Mesodermal cell (in vitro differentiated cells): ENCODE data around the gene TBC1D4.

Experiments used
- H3K27ac ChIP-seq: 2 replicates; pipeline ENCODE4 v1.7.0; 2013; ENCODE audit warnings: mild to moderate bottlenecking, low read depth, low read length, moderate library complexity; ENCODE audit not compliant: severe bottlenecking
- H3K36me3 ChIP-seq: 2 replicates; pipeline ENCODE4 v1.7.1; 2013; ENCODE audit warnings: mild to moderate bottlenecking, low read length, moderate library complexity; ENCODE audit not compliant: control insufficient read depth, insufficient read depth
- H3K4me1 ChIP-seq: one replicate; pipeline ENCODE4 v1.7.1; 2013; ENCODE audit warnings: mild to moderate bottlenecking, low read length; ENCODE audit not compliant: insufficient read depth, control insufficient read depth, poor library complexity, severe bottlenecking
- H3K4me3 ChIP-seq: 2 replicates; pipeline ENCODE4 v1.7.0; 2013; ENCODE audit warnings: low read length, control low read depth, mild to moderate bottlenecking; ENCODE audit not compliant: insufficient read depth, poor library complexity, severe bottlenecking; ENCODE audit errors: extremely low read depth
- H3K9me3 ChIP-seq: 2 replicates; pipeline ENCODE4 v1.7.1; 2013; ENCODE audit warnings: mild to moderate bottlenecking, low read length, moderate library complexity; ENCODE audit not compliant: control insufficient read depth
- WGBS, 2 experiments: methylation state at CpG; one replicate each; pipeline ENCODE4 v1.1.5; 2013; ENCODE audit warnings: missing lambda C conversion rate in 2 of 2; ENCODE audit not compliant: insufficient coverage in 2 of 2; 5-methylcytosine and 5-hydroxymethylcytosine counted together

The TBC1D4 gene

GRCh38 chr13:75404726-75405125 lies 77.2 kb downstream of the TBC1D4 start:
- no peak overlapping the region for H3K4me3 ChIP-seq
- no peaks in the 10 kb centered on the region for H3K9me3 ChIP-seq
- no peak overlapping the region for H3K27ac ChIP-seq
- 80% methylated on average over 1 of the region's 1 CpG; no CpG with 5 or more reads in 1 of the 2 experiments for WGBS, 2 experiments
- no peaks in the 10 kb centered on the region for H3K4me1 ChIP-seq
- H3K36me3 ChIP-seq: no peaks in the 10 kb centered on the region

GRCh38 chr13:75402787-75403186 lies 79.2 kb downstream of the TBC1D4 start:
- Histone ChIP-seq H3K36me3 (no peaks in the 10 kb centered on the region), H3K4me1 (no peaks in the 10 kb centered on the region), H3K4me3 (no peak overlapping the region), H3K9me3 (peaks cover 4% of the 10 kb centered on the region), H3K27ac (no peak overlapping the region)
- WGBS, 2 experiments: 48 to 75% methylated on average over 2 of the region's 2 CpGs

GRCh38 chr13:75400775-75401174 lies 81.2 kb downstream of the TBC1D4 start:
- WGBS, 2 experiments: 100% methylated on average over 1 of the region's 1 CpG; no CpG with 5 or more reads in 1 of the 2 experiments
- Histone ChIP-seq H3K4me3 (no peak overlapping the region), H3K9me3 (peaks cover 5% of the 10 kb centered on the region), H3K4me1 (no peaks in the 10 kb centered on the region), H3K36me3 (no peaks in the 10 kb centered on the region), H3K27ac (no peak overlapping the region)

GRCh38 chr13:75399879-75400217 lies 82.1 kb downstream of the TBC1D4 start:
- no peaks in the 10 kb centered on the region for H3K4me1 ChIP-seq
- no peak overlapping the region for H3K27ac ChIP-seq
- 100% methylated on average over 2 of the region's 2 CpGs; no CpG with 5 or more reads in 1 of the 2 experiments for WGBS, 2 experiments
- no peaks in the 10 kb centered on the region for H3K36me3 ChIP-seq
- peaks cover 5% of the 10 kb centered on the region for H3K9me3 ChIP-seq
- H3K4me3 ChIP-seq: no peak overlapping the region

GRCh38 chr13:75399168-75399878 lies 82.6 kb downstream of the TBC1D4 start:
- Histone ChIP-seq H3K4me3 (no peak overlapping the region), H3K9me3 (peaks cover 5% of the 10 kb centered on the region), H3K4me1 (no peaks in the 10 kb centered on the region), H3K36me3 (no peaks in the 10 kb centered on the region), H3K27ac (no peak overlapping the region)
- 89% methylated on average over 1 of the region's 2 CpGs; no CpG with 5 or more reads in 1 of the 2 experiments for WGBS, 2 experiments

GRCh38 chr13:75398072-75398471 lies 83.9 kb downstream of the TBC1D4 start:
- no peaks in the 10 kb centered on the region for H3K36me3 ChIP-seq
- peaks cover 5% of the 10 kb centered on the region for H3K9me3 ChIP-seq
- no peak overlapping the region for H3K27ac ChIP-seq
- WGBS, 2 experiments: 96 to 100% methylated on average over 6 of the region's 6 CpGs
- no peak overlapping the region for H3K4me3 ChIP-seq
- H3K4me1 ChIP-seq: no peaks in the 10 kb centered on the region

GRCh38 chr13:75395901-75396300 lies 86.1 kb downstream of the TBC1D4 start:
- no peak overlapping the region for H3K27ac ChIP-seq
- no peaks in the 10 kb centered on the region for H3K4me1 ChIP-seq
- no peak overlapping the region for H3K4me3 ChIP-seq
- H3K36me3 ChIP-seq: no peaks in the 10 kb centered on the region
- WGBS, 2 experiments: 100% methylated on average over 1 of the region's 4 CpGs
- peaks cover 5% of the 10 kb centered on the region for H3K9me3 ChIP-seq

GRCh38 chr13:75395066-75395465 lies 86.9 kb downstream of the TBC1D4 start:
- WGBS, 2 experiments: no CpG with 5 or more reads among the region's 5 CpGs
- Histone ChIP-seq H3K27ac (no peak overlapping the region), H3K4me1 (no peaks in the 10 kb centered on the region), H3K4me3 (no peak overlapping the region), H3K36me3 (no peaks in the 10 kb centered on the region), H3K9me3 (peaks cover 5% of the 10 kb centered on the region)

- peaks cover 5% of the 10 kb centered on the region for H3K9me3 ChIP-seq
- no peaks in the 10 kb centered on the region for H3K4me1 ChIP-seq
- WGBS, 2 experiments: 80 to 100% methylated on average over 1 of the region's 5 CpGs
- H3K36me3 ChIP-seq: no peaks in the 10 kb centered on the region
- no peak overlapping the region for H3K4me3 ChIP-seq
- H3K27ac ChIP-seq: no peak overlapping the region
These were observed 88.0 kb downstream of the TBC1D4 start for GRCh38 chr13:75393839-75394520.

- 91 to 95% methylated on average over 3 of the region's 3 CpGs for WGBS, 2 experiments
- Histone ChIP-seq H3K4me1 (no peaks in the 10 kb centered on the region), H3K36me3 (no peaks in the 10 kb centered on the region), H3K4me3 (no peak overlapping the region), H3K9me3 (no peaks in the 10 kb centered on the region), H3K27ac (no peak overlapping the region)
These were observed 90.4 kb downstream of the TBC1D4 start for GRCh38 chr13:75391432-75392100.
